Thyroid gland (tissue), 4 donors: ENCODE results near the gene EXOC3L1.

Source experiments
- POLR2A ChIP-seq, 2 donors: fragments of 450-650 bp; IDR thresholded peaks; one replicate each; pipeline ENCODE4 v1.6.1; 2017; ENCODE audit warnings: antibody characterized with exemption in 2 of 2, mild to moderate bottlenecking in 2 of 2, moderate library complexity in 1 of 2
- TF ChIP-seq, protein P1 (sequence below), 6 experiments: fragments of 200-600 bp in 3 of 6; fragments of 450-650 bp in 3 of 6; sonication (generic) in 3 of 6; IDR thresholded peaks; one replicate each; pipeline ENCODE4 v1.5.1; 2016 to 2019; ENCODE audit warnings: antibody characterized with exemption in 6 of 6, mild to moderate bottlenecking in 2 of 6, inconsistent platforms in 1 of 6, moderate library complexity in 1 of 6

DNA sequence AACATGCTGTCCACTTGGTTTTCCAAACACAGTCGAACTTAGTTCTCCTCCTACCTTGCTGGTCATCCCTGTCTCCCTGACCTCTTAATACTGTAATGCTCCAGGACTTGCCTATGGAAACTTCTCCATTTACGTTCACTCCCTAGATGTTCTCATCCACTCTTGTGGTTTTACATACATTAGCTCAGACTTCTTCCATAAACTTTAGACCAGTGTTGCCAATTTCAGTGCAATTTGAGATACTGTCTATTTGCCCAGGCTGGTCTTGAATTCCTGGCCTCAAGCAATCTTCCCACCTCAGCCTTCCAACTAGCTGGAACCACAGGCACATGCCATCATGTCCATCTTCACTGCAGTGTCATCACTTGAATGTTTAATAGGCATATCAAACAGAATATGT is 7.6 kb downstream of the EXOC3L1 start:
- TF ChIP-seq, protein P1, sequence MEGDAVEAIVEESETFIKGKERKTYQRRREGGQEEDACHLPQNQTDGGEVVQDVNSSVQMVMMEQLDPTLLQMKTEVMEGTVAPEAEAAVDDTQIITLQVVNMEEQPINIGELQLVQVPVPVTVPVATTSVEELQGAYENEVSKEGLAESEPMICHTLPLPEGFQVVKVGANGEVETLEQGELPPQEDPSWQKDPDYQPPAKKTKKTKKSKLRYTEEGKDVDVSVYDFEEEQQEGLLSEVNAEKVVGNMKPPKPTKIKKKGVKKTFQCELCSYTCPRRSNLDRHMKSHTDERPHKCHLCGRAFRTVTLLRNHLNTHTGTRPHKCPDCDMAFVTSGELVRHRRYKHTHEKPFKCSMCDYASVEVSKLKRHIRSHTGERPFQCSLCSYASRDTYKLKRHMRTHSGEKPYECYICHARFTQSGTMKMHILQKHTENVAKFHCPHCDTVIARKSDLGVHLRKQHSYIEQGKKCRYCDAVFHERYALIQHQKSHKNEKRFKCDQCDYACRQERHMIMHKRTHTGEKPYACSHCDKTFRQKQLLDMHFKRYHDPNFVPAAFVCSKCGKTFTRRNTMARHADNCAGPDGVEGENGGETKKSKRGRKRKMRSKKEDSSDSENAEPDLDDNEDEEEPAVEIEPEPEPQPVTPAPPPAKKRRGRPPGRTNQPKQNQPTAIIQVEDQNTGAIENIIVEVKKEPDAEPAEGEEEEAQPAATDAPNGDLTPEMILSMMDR (IDR thresholded peaks at IDR 0.05), result no peak
- no peak for TF ChIP-seq POLR2A (IDR thresholded peaks at IDR 0.05)
